CD4-positive, CD25-positive, alpha-beta regulatory T cell (primary cell): ENCODE results near the gene TTYH3. TPM values are rescaled to one million over a fixed set of nuclear protein-coding genes. Genes with fewer than 3 reads are reported as not detected.

Experiments used
- ATAC-seq, 2 donors: fragments of 150-1000 bp; cut with Tn5 transposase; one replicate each; pipeline ENCODE4 v1.10.0; 2021; ENCODE audit warnings: low read depth in 2 of 2, moderate number of reproducible peaks in 2 of 2, moderate library complexity in 1 of 2
- DNase-seq, 3 donors: peaks; one replicate each; pipeline versions ENCODE4 v3.0.0 to v3.0.0-alpha.2; 2012 to 2022; ENCODE audit warnings: mixed read lengths in 1 of 3
- H3K27ac ChIP-seq: one replicate; pipeline ENCODE4 v1.7.0; 2013; ENCODE audit warnings: mild to moderate bottlenecking, low read length; ENCODE audit not compliant: insufficient read depth, poor library complexity, severe bottlenecking
- H3K27me3 ChIP-seq: one replicate; pipeline ENCODE4 v1.7.0; 2013; ENCODE audit warnings: low read length; ENCODE audit not compliant: control insufficient read depth, insufficient read depth
- H3K36me3 ChIP-seq: one replicate; pipeline ENCODE4 v1.7.0; 2013; ENCODE audit warnings: mild to moderate bottlenecking, low read length, moderate library complexity; ENCODE audit not compliant: control insufficient read depth, insufficient read depth
- H3K4me1 ChIP-seq: 2 replicates; pipeline ENCODE4 v1.7.0; 2013; ENCODE audit warnings: mild to moderate bottlenecking, low read length; ENCODE audit not compliant: insufficient read depth, control insufficient read depth, poor library complexity, severe bottlenecking
- H3K4me3 ChIP-seq: one replicate; pipeline ENCODE4 v1.7.0; 2013; ENCODE audit warnings: low read depth, mild to moderate bottlenecking, low read length, moderate library complexity
- H3K9me3 ChIP-seq, 2 experiments: 1 replicate in 1 of 2; 2 replicates in 1 of 2; pipeline ENCODE4 v1.7.0; 2013; ENCODE audit warnings: low read length in 2 of 2, mild to moderate bottlenecking in 1 of 2, moderate library complexity in 1 of 2; ENCODE audit not compliant: control insufficient read depth in 2 of 2
- H3K27ac Mint-ChIP-seq, 3 donors: one replicate each; pipeline ENCODE4 v1.8.0; 2020 to 2022; ENCODE audit warnings: mild to moderate bottlenecking in 3 of 3, mixed read lengths in 3 of 3, moderate library complexity in 2 of 3
- H3K27me3 Mint-ChIP-seq: one replicate; pipeline ENCODE4 v1.8.0; 2022; ENCODE audit warnings: mild to moderate bottlenecking, mixed read lengths
- H3K36me3 Mint-ChIP-seq: one replicate; pipeline ENCODE4 v1.8.0; 2020; ENCODE audit warnings: mixed read lengths
- H3K4me1 Mint-ChIP-seq, 4 donors: one replicate each; pipeline ENCODE4 v1.8.0; 2020 to 2022; ENCODE audit warnings: mixed read lengths in 4 of 4, mild to moderate bottlenecking in 1 of 4
- H3K4me3 Mint-ChIP-seq, 4 donors: one replicate each; pipeline ENCODE4 v1.8.0; 2020 to 2022; ENCODE audit warnings: mild to moderate bottlenecking in 4 of 4, mixed read lengths in 4 of 4, moderate library complexity in 3 of 4
- H3K9me3 Mint-ChIP-seq, 7 donors: one replicate each; pipeline ENCODE4 v1.8.0; 2020 to 2022; ENCODE audit warnings: mixed read lengths in 7 of 7, mild to moderate bottlenecking in 3 of 7, moderate library complexity in 2 of 7
- polyA plus RNA-seq, 4 donors: library from polyadenylated mRNA; unstranded; fragments of 300-500 nt; fragmentation: Illumina TruSeq; gene quantifications; one replicate each; pipeline ENCODE4 v1.2.3, GENCODE V29; 2021
- total RNA-seq: library from RNA; stranded (reverse); gene quantifications from one replicate; pipeline ENCODE4 v1.2.3, GENCODE V29; 2022

Gene TTYH3
- total and polyA plus RNA-seq, 5 donors from 2014 or later: 0.56 to 20.0 (median 1.4) TPM

- no peaks in the 10 kb centered on the region for H3K36me3 ChIP-seq
- H3K27me3 ChIP-seq: no peaks in the 10 kb centered on the region
- Mint-ChIP-seq H3K27ac (no peak overlapping the region), H3K4me1 (peaks cover 0 to 6% (median 2%) of the 10 kb centered on the region in 4 donors), H3K4me3 (no peak overlapping the region), H3K9me3 (peaks cover 0 to 1% (median 0%) of the 10 kb centered on the region in 7 donors), H3K36me3 (peaks cover 5% of the 10 kb centered on the region), H3K27me3 (no peaks in the 10 kb centered on the region)
- no peak overlapping the region for H3K27ac ChIP-seq
- no peak overlapping the region for H3K4me3 ChIP-seq
- H3K4me1 ChIP-seq: no peaks in the 10 kb centered on the region
- H3K9me3 ChIP-seq: no peaks in the 10 kb centered on the region
- DNase-seq: no peak
- no peak for ATAC-seq
Observed at GRCh38 chr7:2655870-2656614, 24.3 kb downstream of the TTYH3 start.

GRCh38 chr7:2657208-2657607 is 25.4 kb downstream of the TTYH3 start:
- Mint-ChIP-seq H3K9me3 (peaks cover 0 to 1% (median 0%) of the 10 kb centered on the region in 7 donors), H3K4me3 (no peak overlapping the region), H3K27ac (no peak overlapping the region), H3K27me3 (no peaks in the 10 kb centered on the region), H3K36me3 (peaks cover 5% of the 10 kb centered on the region), H3K4me1 (peaks cover 0 to 6% (median 2%) of the 10 kb centered on the region in 4 donors)
- Histone ChIP-seq H3K27ac (no peak overlapping the region), H3K4me3 (no peak overlapping the region), H3K36me3 (no peaks in the 10 kb centered on the region), H3K9me3 (no peaks in the 10 kb centered on the region), H3K4me1 (no peaks in the 10 kb centered on the region), H3K27me3 (no peaks in the 10 kb centered on the region)
- no peak for DNase-seq
- no peak for ATAC-seq

- no peak overlapping the region for H3K4me3 Mint-ChIP-seq
- H3K9me3 Mint-ChIP-seq: peaks cover 0 to 1% (median 0%) of the 10 kb centered on the region in 7 donors
- H3K36me3 ChIP-seq: no peaks in the 10 kb centered on the region
- no peak overlapping the region for H3K27ac ChIP-seq
- H3K27me3 Mint-ChIP-seq: no peaks in the 10 kb centered on the region
- no peaks in the 10 kb centered on the region for H3K4me1 ChIP-seq
- H3K27me3 ChIP-seq: no peaks in the 10 kb centered on the region
- H3K36me3 Mint-ChIP-seq: peaks cover 5% of the 10 kb centered on the region
- peaks cover 0 to 6% (median 2%) of the 10 kb centered on the region in 4 donors for H3K4me1 Mint-ChIP-seq
- no peak for DNase-seq
- ATAC-seq: no peak
- no peak overlapping the region for H3K27ac Mint-ChIP-seq
- no peak overlapping the region for H3K4me3 ChIP-seq
- no peaks in the 10 kb centered on the region for H3K9me3 ChIP-seq
Observed at GRCh38 chr7:2657920-2658671, 26.3 kb downstream of the TTYH3 start.

GRCh38 chr7:2658941-2659340 is 27.2 kb downstream of the TTYH3 start:
- H3K27me3 Mint-ChIP-seq: no peaks in the 10 kb centered on the region
- H3K27ac Mint-ChIP-seq: no peak overlapping the region
- H3K36me3 ChIP-seq: no peaks in the 10 kb centered on the region
- H3K4me3 Mint-ChIP-seq: no peak overlapping the region
- no peak overlapping the region for H3K27ac ChIP-seq
- DNase-seq (no peak), ATAC-seq (no peak)
- peaks cover 0 to 6% (median 2%) of the 10 kb centered on the region in 4 donors for H3K4me1 Mint-ChIP-seq
- peaks cover 0 to 1% (median 0%) of the 10 kb centered on the region in 7 donors for H3K9me3 Mint-ChIP-seq
- H3K4me3 ChIP-seq: no peak overlapping the region
- no peaks in the 10 kb centered on the region for H3K27me3 ChIP-seq
- H3K4me1 ChIP-seq: no peaks in the 10 kb centered on the region
- H3K36me3 Mint-ChIP-seq: peaks cover 5% of the 10 kb centered on the region
- no peaks in the 10 kb centered on the region for H3K9me3 ChIP-seq

- Mint-ChIP-seq H3K9me3 (peaks cover 0 to 1% (median 0%) of the 10 kb centered on the region in 7 donors), H3K27me3 (no peaks in the 10 kb centered on the region), H3K4me3 (no peak overlapping the region), H3K27ac (no peak overlapping the region), H3K36me3 (peaks cover 5% of the 10 kb centered on the region), H3K4me1 (peaks cover 0 to 6% (median 2%) of the 10 kb centered on the region in 4 donors)
- no peak overlapping the region for H3K4me3 ChIP-seq
- H3K9me3 ChIP-seq: no peaks in the 10 kb centered on the region
- ATAC-seq (no peak), DNase-seq (no peak)
- no peaks in the 10 kb centered on the region for H3K36me3 ChIP-seq
- H3K27ac ChIP-seq: no peak overlapping the region
- no peaks in the 10 kb centered on the region for H3K27me3 ChIP-seq
- no peaks in the 10 kb centered on the region for H3K4me1 ChIP-seq
Observed at GRCh38 chr7:2659556-2660358, 28.0 kb downstream of the TTYH3 start.

GRCh38 chr7:2660359-2661095 is 28.7 kb downstream of the TTYH3 start:
- H3K36me3 ChIP-seq: no peaks in the 10 kb centered on the region
- no peak overlapping the region for H3K27ac Mint-ChIP-seq
- H3K27ac ChIP-seq: no peak overlapping the region
- H3K9me3 Mint-ChIP-seq: peaks cover 0 to 1% (median 0%) of the 10 kb centered on the region in 7 donors
- H3K9me3 ChIP-seq: no peaks in the 10 kb centered on the region
- DNase-seq (no peak), ATAC-seq (no peak)
- H3K36me3 Mint-ChIP-seq: peaks cover 5% of the 10 kb centered on the region
- H3K4me1 Mint-ChIP-seq: peaks cover 0 to 6% (median 2%) of the 10 kb centered on the region in 4 donors
- H3K4me1 ChIP-seq: no peaks in the 10 kb centered on the region
- H3K27me3 Mint-ChIP-seq: no peaks in the 10 kb centered on the region
- no peaks in the 10 kb centered on the region for H3K27me3 ChIP-seq
- no peak overlapping the region for H3K4me3 Mint-ChIP-seq
- H3K4me3 ChIP-seq: no peak overlapping the region

GRCh38 chr7:2661096-2661449 is 29.3 kb downstream of the TTYH3 start:
- Mint-ChIP-seq H3K27me3 (no peaks in the 10 kb centered on the region), H3K36me3 (peaks cover 5% of the 10 kb centered on the region), H3K4me1 (peaks cover 0 to 6% (median 2%) of the 10 kb centered on the region in 4 donors), H3K4me3 (no peak overlapping the region), H3K27ac (no peak overlapping the region), H3K9me3 (peaks cover 0 to 1% (median 0%) of the 10 kb centered on the region in 7 donors)
- no peaks in the 10 kb centered on the region for H3K9me3 ChIP-seq
- H3K4me1 ChIP-seq: no peaks in the 10 kb centered on the region
- H3K36me3 ChIP-seq: no peaks in the 10 kb centered on the region
- DNase-seq (no peak), ATAC-seq (no peak)
- H3K27ac ChIP-seq: no peak overlapping the region
- no peak overlapping the region for H3K4me3 ChIP-seq
- no peaks in the 10 kb centered on the region for H3K27me3 ChIP-seq
